ENCODE data around the gene NPPC. TPM values are rescaled to one million over a fixed set of nuclear protein-coding genes. Genes with fewer than 3 reads are reported as not detected.

Gene NPPC
- total and polyA plus RNA-seq, 2 of the 8 experiments (the other 6 are each of a cell fraction or from before 2014, with no cell fraction given): 1.3 to 4.7 TPM

- TF ChIP-seq USF2 (IDR thresholded peaks at IDR 0.05; ENCODE audit: low read length) (no peak), RAD21 (IDR thresholded peaks at IDR 0.05 in 1 of 2, conservative IDR thresholded peaks at IDR 0.05 in 1 of 2; ENCODE audit: low read depth in 2 of 2, low read length in 2 of 2) (no peak), SIN3A (conservative IDR thresholded peaks at IDR 0.05 in 1 of 2, IDR thresholded peaks at IDR 0.05 in 1 of 2; ENCODE audit: low read depth in 1 of 2, low read length in 2 of 2) (no peak)
Measured at GRCh38 chr2:231905026-231905425, 21.2 kb downstream of the NPPC start (continued).

Data from H1 (cell line).